Mesenchymal stem cell (in vitro differentiated cells and primary cell): ENCODE results near the gene BORCS8.

Source experiments
- DNase-seq: peaks from one replicate; pipeline ENCODE4 v3.0.0-alpha.2; 2013
- H2AFZ ChIP-seq: one replicate; pipeline ENCODE4 v1.6.1; 2013; ENCODE audit warnings: low read depth, mild to moderate bottlenecking, control low read depth, inconsistent platforms, low read length, moderate library complexity
- H2AK5ac ChIP-seq: 2 replicates; pipeline ENCODE4 v1.6.1; 2013; ENCODE audit warnings: low read length, moderate library complexity, mild to moderate bottlenecking, inconsistent platforms; ENCODE audit not compliant: severe bottlenecking
- H2BK120ac ChIP-seq: one replicate; pipeline ENCODE4 v1.6.1; 2013; ENCODE audit warnings: low read depth, mild to moderate bottlenecking, inconsistent platforms, low read length, moderate library complexity
- H2BK12ac ChIP-seq, 2 experiments: one replicate each; pipeline ENCODE4 v1.6.1; 2013; ENCODE audit warnings: inconsistent platforms in 2 of 2, low read length in 2 of 2, mild to moderate bottlenecking in 2 of 2, moderate library complexity in 2 of 2, control low read depth in 1 of 2
- H2BK15ac ChIP-seq: one replicate; pipeline ENCODE4 v1.6.1; 2013; ENCODE audit warnings: mild to moderate bottlenecking, low read depth, inconsistent platforms; ENCODE audit not compliant: poor library complexity, severe bottlenecking
- H2BK5ac ChIP-seq: 2 replicates; pipeline ENCODE4 v1.6.1; 2013; ENCODE audit warnings: low read depth, mild to moderate bottlenecking, low read length, control low read depth, inconsistent platforms; ENCODE audit not compliant: poor library complexity, severe bottlenecking
- H3K14ac ChIP-seq, 2 experiments: one replicate each; pipeline ENCODE4 v1.6.1; 2013; ENCODE audit warnings: inconsistent platforms in 2 of 2, low read length in 2 of 2, control low read depth in 1 of 2, mild to moderate bottlenecking in 1 of 2, moderate library complexity in 1 of 2
- H3K18ac ChIP-seq, 2 experiments: one replicate each; pipeline ENCODE4 v1.6.1; 2013; ENCODE audit warnings: inconsistent platforms in 2 of 2, low read length in 2 of 2, control low read depth in 1 of 2, low read depth in 1 of 2, mild to moderate bottlenecking in 1 of 2
- H3K23ac ChIP-seq, 2 experiments: one replicate each; pipeline ENCODE4 v1.6.1; 2013; ENCODE audit warnings: inconsistent platforms in 2 of 2, low read length in 2 of 2, mild to moderate bottlenecking in 2 of 2, moderate library complexity in 2 of 2, control low read depth in 1 of 2
- H3K27ac ChIP-seq: 2 replicates; pipeline ENCODE4 v1.5.1; 2013; ENCODE audit warnings: mild to moderate bottlenecking, moderate library complexity, low read length, control low read depth, inconsistent platforms; ENCODE audit not compliant: poor library complexity, severe bottlenecking
- H3K27me3 ChIP-seq, 2 experiments: 2 replicates each; pipeline versions ENCODE4 v1.6.1 to v1.7.0; 2013; ENCODE audit warnings: low read length in 2 of 2, mild to moderate bottlenecking in 2 of 2, moderate library complexity in 2 of 2, control low read depth in 1 of 2, inconsistent platforms in 1 of 2; ENCODE audit not compliant: control insufficient read depth in 1 of 2, insufficient read depth in 1 of 2
- H3K36me3 ChIP-seq, 2 experiments: 2 replicates each; pipeline versions ENCODE4 v1.6.1 to v1.7.0; 2013; ENCODE audit warnings: low read length in 2 of 2, control low read depth in 1 of 2, inconsistent platforms in 1 of 2, low read depth in 1 of 2, mild to moderate bottlenecking in 1 of 2; ENCODE audit not compliant: insufficient read depth in 2 of 2, control insufficient read depth in 1 of 2
- H3K4ac ChIP-seq, 2 experiments: one replicate each; pipeline ENCODE4 v1.6.1; 2013; ENCODE audit warnings: inconsistent platforms in 2 of 2, low read length in 2 of 2, mild to moderate bottlenecking in 2 of 2, moderate library complexity in 2 of 2, control low read depth in 1 of 2, low read depth in 1 of 2
- H3K4me1 ChIP-seq: 2 replicates; pipeline ENCODE4 v1.6.1; 2013; ENCODE audit warnings: low read depth, low read length, control low read depth; ENCODE audit not compliant: control insufficient read depth, insufficient read depth
- H3K4me2 ChIP-seq: 2 replicates; pipeline ENCODE4 v1.6.1; 2013; ENCODE audit warnings: low read length, mild to moderate bottlenecking, inconsistent platforms; ENCODE audit not compliant: poor library complexity, severe bottlenecking
- H3K4me3 ChIP-seq, 2 experiments: 2 replicates each; pipeline versions ENCODE4 v1.5.1 to v1.7.0; 2013; ENCODE audit warnings: low read length in 2 of 2, mild to moderate bottlenecking in 2 of 2, control low read depth in 1 of 2, low read depth in 1 of 2; ENCODE audit not compliant: insufficient read depth in 1 of 2
- H3K79me1 ChIP-seq: replicated peaks from 2 replicates; pipeline ENCODE4 v1.6.1; 2013; ENCODE audit warnings: mild to moderate bottlenecking, control low read depth, low read length, inconsistent platforms; ENCODE audit not compliant: poor library complexity, severe bottlenecking
- H3K9ac ChIP-seq: 2 replicates; pipeline ENCODE4 v1.7.0; 2013; ENCODE audit warnings: mild to moderate bottlenecking, low read length, moderate library complexity
- H3K9me3 ChIP-seq: 2 replicates; pipeline ENCODE4 v1.7.0; 2013; ENCODE audit warnings: mild to moderate bottlenecking, low read length; ENCODE audit not compliant: control insufficient read depth
- H4K8ac ChIP-seq: one replicate; pipeline ENCODE4 v1.6.1; 2013; ENCODE audit warnings: inconsistent platforms, mild to moderate bottlenecking, low read length, moderate library complexity
- H4K91ac ChIP-seq: one replicate; pipeline ENCODE4 v1.6.1; 2013; ENCODE audit warnings: mild to moderate bottlenecking, low read length, inconsistent platforms
- WGBS: methylation state at CpG from one replicate; pipeline ENCODE4 v1.1.7; 2013; ENCODE audit warnings: mixed read lengths; 5-methylcytosine and 5-hydroxymethylcytosine counted together

Gene BORCS8

DNA sequence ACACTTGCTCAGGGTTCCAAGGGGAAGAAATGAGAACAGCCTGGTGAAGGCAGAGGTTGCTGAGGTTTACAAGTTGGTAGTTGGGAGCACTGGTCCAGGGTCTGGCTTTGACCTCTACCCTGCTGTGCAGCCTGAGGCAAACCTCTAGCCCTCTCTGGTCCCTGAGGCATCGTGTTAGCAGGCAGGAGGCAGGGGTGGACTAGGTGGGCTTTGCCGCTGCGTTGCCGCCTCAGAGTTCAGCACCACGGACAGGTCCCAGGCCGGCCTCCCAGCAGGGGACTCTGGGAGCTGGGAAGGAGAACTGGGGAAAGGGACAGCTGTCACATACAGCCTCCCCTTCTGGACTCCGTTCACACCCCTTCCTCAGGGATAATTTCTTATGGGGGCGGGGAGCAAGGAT, 22.9 kb upstream of the BORCS8 start:
- peaks cover 39 to 56% of the 10 kb centered on the region in 2 experiments for H3K27me3 ChIP-seq
- H3K23ac ChIP-seq = no peak overlapping the region
- no peak overlapping the region for H2BK15ac ChIP-seq
- no peak overlapping the region for H2BK5ac ChIP-seq
- H3K4me2 ChIP-seq = no peak overlapping the region
- WGBS = 2% methylated on average over 6 of the region's 8 CpGs
- H3K18ac ChIP-seq = no peak overlapping the region
- H3K27ac ChIP-seq = no peak overlapping the region
- no peak overlapping the region for H3K4me3 ChIP-seq
- H4K91ac ChIP-seq = no peak overlapping the region
- H4K8ac ChIP-seq = no peak overlapping the region
- H3K36me3 ChIP-seq = no peaks in the 10 kb centered on the region
- H3K79me1 ChIP-seq = no peaks in the 10 kb centered on the region
- no peak overlapping the region for H3K4ac ChIP-seq
- peak; percentile 59 for DNase-seq
- H3K4me1 ChIP-seq = peaks cover 2% of the 10 kb centered on the region
- no peak overlapping the region for H3K9ac ChIP-seq
- H3K14ac ChIP-seq = no peak overlapping the region
- H2BK120ac ChIP-seq = no peak overlapping the region
- no peak overlapping the region for H2BK12ac ChIP-seq
- H3K9me3 ChIP-seq = peaks cover 5% of the 10 kb centered on the region
- H2AK5ac ChIP-seq = no peak overlapping the region
- no peak overlapping the region for H2AFZ ChIP-seq

DNA sequence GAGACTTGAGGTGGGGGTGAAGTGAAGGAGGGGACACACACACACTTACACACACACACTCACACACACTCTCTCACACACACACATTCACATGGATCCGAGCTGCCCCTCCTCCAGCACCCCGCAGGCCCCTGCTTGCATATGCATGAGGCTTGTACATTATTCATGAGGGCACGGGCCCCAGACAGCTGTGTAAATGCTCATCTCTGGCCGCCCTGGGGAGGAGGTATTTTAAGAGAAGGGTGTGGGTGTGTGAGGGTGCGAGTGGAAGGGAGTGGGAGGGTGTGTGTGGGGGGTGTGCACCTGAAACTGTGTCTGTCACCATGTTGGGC, 22.2 kb upstream of the BORCS8 start:
- H2BK12ac ChIP-seq = no peak overlapping the region
- no peaks in the 10 kb centered on the region for H3K79me1 ChIP-seq
- no peak overlapping the region for H3K4me2 ChIP-seq
- H4K91ac ChIP-seq = no peak overlapping the region
- peaks cover 39 to 62% of the 10 kb centered on the region in 2 experiments for H3K27me3 ChIP-seq
- H3K27ac ChIP-seq = no peak overlapping the region
- H3K14ac ChIP-seq = no peak overlapping the region
- no peak overlapping the region for H3K23ac ChIP-seq
- 24% methylated on average over 5 of the region's 5 CpGs for WGBS
- H3K9ac ChIP-seq = no peak overlapping the region
- H2BK120ac ChIP-seq = no peak overlapping the region
- peaks cover 2% of the 10 kb centered on the region for H3K4me1 ChIP-seq
- DNase-seq = no peak
- no peak overlapping the region for H2BK15ac ChIP-seq
- H2BK5ac ChIP-seq = no peak overlapping the region
- no peak overlapping the region for H3K4ac ChIP-seq
- H2AK5ac ChIP-seq = no peak overlapping the region
- peaks cover 5% of the 10 kb centered on the region for H3K9me3 ChIP-seq
- no peak overlapping the region for H4K8ac ChIP-seq
- H3K18ac ChIP-seq = no peak overlapping the region
- H3K36me3 ChIP-seq = no peaks in the 10 kb centered on the region
- H2AFZ ChIP-seq = no peak overlapping the region
- no peak overlapping the region for H3K4me3 ChIP-seq

DNA sequence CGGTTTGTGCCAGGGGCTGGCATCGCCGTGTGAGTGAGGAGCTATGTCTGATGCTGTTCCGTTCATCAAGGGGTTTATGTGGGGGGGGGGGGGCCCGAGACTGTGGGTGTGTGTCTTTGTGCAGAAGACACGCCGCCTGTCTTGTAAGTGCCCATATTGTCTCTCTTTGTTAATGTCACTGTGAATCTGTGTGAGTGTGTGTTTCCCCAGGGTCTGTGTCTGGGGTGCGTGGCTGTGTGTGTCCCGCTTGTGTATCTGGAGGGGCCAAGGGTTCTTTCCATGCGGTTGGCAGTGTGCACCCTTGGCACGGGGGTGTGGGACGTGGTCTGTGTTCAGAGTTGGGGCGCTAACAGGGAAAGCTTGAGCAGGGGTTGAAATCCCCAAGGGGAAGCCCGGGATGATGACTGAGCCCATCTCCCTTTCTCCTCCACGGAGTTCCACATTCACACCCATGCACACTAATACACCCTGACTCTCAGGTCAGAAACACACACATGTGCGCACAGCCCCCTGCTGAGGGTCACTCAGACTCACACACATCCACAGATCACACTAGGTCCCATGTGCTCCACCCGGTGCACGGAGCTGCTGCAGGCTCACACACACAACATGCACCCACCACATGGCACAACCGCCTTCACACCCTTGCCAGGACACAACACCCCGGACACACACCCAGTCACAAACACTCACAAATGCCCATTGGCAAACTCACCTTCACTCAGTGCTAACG, 21.6 kb upstream of the BORCS8 start:
- no peak overlapping the region for H3K9ac ChIP-seq
- no peak overlapping the region for H2BK120ac ChIP-seq
- no peak overlapping the region for H2BK5ac ChIP-seq
- no peak overlapping the region for H3K23ac ChIP-seq
- no peak overlapping the region for H2AK5ac ChIP-seq
- 61% methylated on average over 21 of the region's 21 CpGs for WGBS
- no peaks in the 10 kb centered on the region for H3K79me1 ChIP-seq
- peaks cover 2% of the 10 kb centered on the region for H3K4me1 ChIP-seq
- H2BK15ac ChIP-seq = no peak overlapping the region
- H3K27ac ChIP-seq = no peak overlapping the region
- no peak for DNase-seq
- H3K9me3 ChIP-seq = peaks cover 5% of the 10 kb centered on the region
- no peak overlapping the region for H3K4ac ChIP-seq
- no peak overlapping the region for H2BK12ac ChIP-seq
- no peak overlapping the region for H3K4me3 ChIP-seq
- peaks cover 39 to 65% of the 10 kb centered on the region in 2 experiments for H3K27me3 ChIP-seq
- no peak overlapping the region for H4K8ac ChIP-seq
- H3K36me3 ChIP-seq = no peaks in the 10 kb centered on the region
- no peak overlapping the region for H4K91ac ChIP-seq
- no peak overlapping the region for H3K4me2 ChIP-seq
- H2AFZ ChIP-seq = no peak overlapping the region
- H3K14ac ChIP-seq = no peak overlapping the region
- no peak overlapping the region for H3K18ac ChIP-seq

DNA sequence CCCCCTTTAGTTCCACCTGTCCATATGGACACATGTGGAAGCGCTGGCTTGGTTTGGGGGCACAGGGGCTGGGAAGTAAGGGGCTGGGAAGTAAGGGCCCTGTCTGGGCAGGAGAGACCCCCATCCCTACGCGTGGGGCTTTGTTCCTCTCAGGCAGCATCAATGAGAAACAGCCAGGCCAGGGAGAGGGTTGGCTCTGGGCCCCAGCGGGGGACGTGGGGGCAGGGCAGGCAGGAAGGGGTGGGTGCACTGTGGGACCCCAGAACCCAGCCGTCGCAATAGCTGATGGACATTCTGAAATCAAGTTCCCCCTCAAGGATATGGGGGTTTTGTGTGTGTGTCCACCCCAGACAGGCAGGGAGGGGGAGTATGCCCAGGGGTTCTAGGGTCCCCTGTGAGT, 21.0 kb upstream of the BORCS8 start:
- no peak overlapping the region for H4K8ac ChIP-seq
- H3K4me2 ChIP-seq = no peak overlapping the region
- H3K36me3 ChIP-seq = no peaks in the 10 kb centered on the region
- no peak overlapping the region for H2AK5ac ChIP-seq
- no peak for DNase-seq
- H3K18ac ChIP-seq = no peak overlapping the region
- H3K27me3 ChIP-seq = peaks cover 39 to 65% of the 10 kb centered on the region in 2 experiments
- no peak overlapping the region for H3K27ac ChIP-seq
- H3K23ac ChIP-seq = no peak overlapping the region
- H3K79me1 ChIP-seq = no peaks in the 10 kb centered on the region
- peaks cover 2% of the 10 kb centered on the region for H3K4me1 ChIP-seq
- H3K9ac ChIP-seq = no peak overlapping the region
- no peak overlapping the region for H2AFZ ChIP-seq
- peaks cover 5% of the 10 kb centered on the region for H3K9me3 ChIP-seq
- H4K91ac ChIP-seq = no peak overlapping the region
- 44% methylated on average over 7 of the region's 7 CpGs for whole genome bisulfite sequencing
- H2BK120ac ChIP-seq = no peak overlapping the region
- no peak overlapping the region for H2BK5ac ChIP-seq
- no peak overlapping the region for H3K4ac ChIP-seq
- no peak overlapping the region for H3K4me3 ChIP-seq
- H2BK15ac ChIP-seq = no peak overlapping the region
- H2BK12ac ChIP-seq = no peak overlapping the region
- no peak overlapping the region for H3K14ac ChIP-seq
